IMR-90 (cell line): ENCODE results near the gene C12orf56. TPM values are rescaled to one million over a fixed set of nuclear protein-coding genes. Genes with fewer than 3 reads are reported as not detected.
"Not testable (repeated sequence)": the region's sequence is repeated elsewhere in the genome, so short reads cannot be mapped to it uniquely, and the experiment has no call there.

Experiments used
- ATAC-seq: fragments of 200-7000 bp; cut with Tn5 transposase; 2 replicates; pipeline ENCODE4 v1.9.1; 2020; ENCODE audit warnings: low read depth, mild to moderate bottlenecking, moderate library complexity
- BruUV-seq: library from RNA; stranded (reverse); fragments of 400-500 nt; replicated peaks from 2 replicates; lab custom pipeline; 2021; lab: Mats Ljungman, UMichigan
- CTCF ChIA-PET: fragments of 300-600 bp; formaldehyde crosslinking; extraction: SDS; loops from one replicate; lab custom pipeline; 2021; ENCODE audit warnings: antibody characterized with exemption; lab: Yijun Ruan, JAX
- POLR2A ChIA-PET: fragments of 300-600 bp; sonication (Branson Sonifier 250); formaldehyde crosslinking; loops from one replicate; lab custom pipeline; 2022; ENCODE audit warnings: antibody characterized with exemption; ENCODE audit not compliant: unreplicated experiment; lab: Charles Lee
- DNase-seq: peaks from one replicate; pipeline ENCODE4 v3.0.0; 2013
- H2AFZ ChIP-seq: replicated peaks from 2 replicates; pipeline ENCODE3; 2013; ENCODE audit warnings: low read length, mild to moderate bottlenecking; ENCODE audit not compliant: poor library complexity
- H2AK5ac ChIP-seq: 2 replicates; pipeline ENCODE4 v1.6.1; 2013; ENCODE audit warnings: low read depth, low read length, inconsistent platforms
- H2AK9ac ChIP-seq: replicated peaks from 2 replicates; pipeline ENCODE3; 2013; ENCODE audit warnings: mild to moderate bottlenecking, low read depth, low read length, moderate library complexity; ENCODE audit not compliant: poor library complexity
- H2BK120ac ChIP-seq: 2 replicates; pipeline ENCODE4 v1.6.1; 2013; ENCODE audit warnings: low read depth, low read length, inconsistent platforms
- H2BK15ac ChIP-seq: 3 replicates; pipeline ENCODE4 v1.6.1; 2013; ENCODE audit warnings: low read depth, low read length, inconsistent platforms
- H2BK20ac ChIP-seq: 2 replicates; pipeline ENCODE4 v1.6.1; 2013; ENCODE audit warnings: low read depth, mild to moderate bottlenecking, inconsistent platforms, low read length, moderate library complexity
- H2BK5ac ChIP-seq: 2 replicates; pipeline ENCODE4 v1.6.1; 2013; ENCODE audit warnings: mild to moderate bottlenecking, low read depth, low read length, inconsistent platforms; ENCODE audit not compliant: poor library complexity, severe bottlenecking
- H3K14ac ChIP-seq: replicated peaks from 2 replicates; pipeline ENCODE4 v1.6.1; 2013; ENCODE audit warnings: low read depth, low read length, inconsistent platforms
- H3K18ac ChIP-seq: 2 replicates; pipeline ENCODE4 v1.6.1; 2013; ENCODE audit warnings: low read depth, low read length, control low read depth
- H3K23ac ChIP-seq: 2 replicates; pipeline ENCODE4 v1.6.1; 2013; ENCODE audit warnings: low read depth, low read length, inconsistent platforms
- H3K27ac ChIP-seq: 2 replicates; pipeline ENCODE4 v1.5.1; 2013; ENCODE audit warnings: mild to moderate bottlenecking, control low read depth, low read length; ENCODE audit not compliant: insufficient read depth
- H3K27me3 ChIP-seq: 2 replicates; pipeline ENCODE4 v1.6.1; 2013; ENCODE audit warnings: low read length; ENCODE audit not compliant: control insufficient read depth, insufficient read depth
- H3K36me3 ChIP-seq: 2 replicates; pipeline ENCODE4 v1.6.1; 2013; ENCODE audit warnings: low read length, mixed read lengths; ENCODE audit not compliant: control insufficient read depth, insufficient read depth
- H3K4ac ChIP-seq: 2 replicates; pipeline ENCODE4 v1.6.1; 2013; ENCODE audit warnings: low read depth, low read length, inconsistent platforms
- H3K4me1 ChIP-seq: 2 replicates; pipeline ENCODE4 v1.6.1; 2013; ENCODE audit warnings: low read length, mixed read lengths; ENCODE audit not compliant: control insufficient read depth, insufficient read depth
- H3K4me2 ChIP-seq: 2 replicates; pipeline ENCODE4 v1.6.1; 2013; ENCODE audit warnings: low read depth, mild to moderate bottlenecking, control low read depth, low read length, moderate library complexity
- H3K4me3 ChIP-seq: 2 replicates; pipeline ENCODE4 v1.5.1; 2013; ENCODE audit warnings: low read depth, mild to moderate bottlenecking, control low read depth, low read length, moderate library complexity; ENCODE audit not compliant: insufficient read depth
- H3K56ac ChIP-seq: 2 replicates; pipeline ENCODE4 v1.6.1; 2013; ENCODE audit warnings: low read length, inconsistent platforms; ENCODE audit not compliant: insufficient read depth; ENCODE audit errors: extremely low read depth
- H3K79me1 ChIP-seq, 2 experiments: 2 replicates each; pipeline ENCODE4 v1.6.1; 2013; ENCODE audit warnings: low read length in 2 of 2, inconsistent platforms in 1 of 2, low read depth in 1 of 2
- H3K9ac ChIP-seq: 2 replicates; pipeline ENCODE4 v1.6.1; 2013; ENCODE audit warnings: low read depth, low read length, control low read depth
- H3K9me1 ChIP-seq: 2 replicates; pipeline ENCODE4 v1.6.1; 2013; ENCODE audit warnings: low read length, inconsistent platforms; ENCODE audit not compliant: insufficient read depth
- H3K9me3 ChIP-seq: 2 replicates; pipeline ENCODE4 v1.6.1; 2013; ENCODE audit warnings: low read length; ENCODE audit not compliant: control insufficient read depth, insufficient read depth
- H4K20me1 ChIP-seq: 2 replicates; pipeline ENCODE4 v1.6.1; 2013; ENCODE audit warnings: low read length, inconsistent platforms; ENCODE audit not compliant: insufficient read depth
- H4K5ac ChIP-seq: 2 replicates; pipeline ENCODE4 v1.6.1; 2013; ENCODE audit warnings: mild to moderate bottlenecking, low read depth, low read length, control low read depth
- H4K8ac ChIP-seq, 2 experiments: 2 replicates each; pipeline ENCODE4 v1.6.1; 2013; ENCODE audit warnings: low read depth in 2 of 2, low read length in 2 of 2, control low read depth in 1 of 2, inconsistent platforms in 1 of 2
- H4K91ac ChIP-seq: 2 replicates; pipeline ENCODE4 v1.6.1; 2013; ENCODE audit warnings: low read depth, low read length, inconsistent platforms; ENCODE audit not compliant: insufficient read depth
- WGBS, 2 experiments: methylation state at CpG; one replicate each; pipeline versions ENCODE4 v1.1.5 to v1.1.7; 2013; ENCODE audit warnings: missing lambda C conversion rate in 2 of 2; ENCODE audit not compliant: insufficient read length in 1 of 2; ENCODE audit errors: extremely low coverage in 2 of 2; 5-methylcytosine and 5-hydroxymethylcytosine counted together
- dilution Hi-C: fragments of 300-500 bp; cut with HindIII; formaldehyde crosslinking; loops from one replicate; pipeline ENCODE4 v1.14.3; 2018; ENCODE audit warnings: low sequenced_read_pairs; ENCODE audit not compliant: unreplicated experiment
- in situ Hi-C: fragments of 300-500 bp; cut with MboI; formaldehyde crosslinking; loops from 3 replicates; pipeline ENCODE4 v1.14.3; 2019; ENCODE audit warnings: low sequenced_read_pairs, inconsistent platforms, mixed read lengths
- intact Hi-C: fragments of 100-400 bp; cut with micrococcal nuclease; formaldehyde crosslinking; loops from 2 replicates; pipeline ENCODE4 v1.10.0; 2022
- polyA plus RNA-seq, 3 experiments: library from polyadenylated mRNA; depleted of rRNA; stranded (reverse); fragments of >200 nt; gene quantifications; 2 replicates each; pipeline ENCODE4 v1.2.3, GENCODE V29; 2012; ENCODE audit warnings: low replicate concordance in 1 of 3
- total RNA-seq: library from RNA; depleted of rRNA; stranded (reverse); fragments of >200 nt; gene quantifications from 2 replicates; pipeline ENCODE4 v1.2.3, GENCODE V29; 2012

C12orf56 gene
- total and polyA plus RNA-seq, 2 of the 4 experiments (the other 2 are of a cell fraction) = 0.09 TPM; not detected in 1

- H3K9me1 ChIP-seq, DNase-seq, H2AFZ ChIP-seq, POLR2A ChIA-PET, H3K23ac ChIP-seq, H3K36me3 ChIP-seq, H2AK5ac ChIP-seq, H2BK15ac ChIP-seq, H2BK120ac ChIP-seq, H3K4ac ChIP-seq, H2BK5ac ChIP-seq, H4K8ac ChIP-seq, ATAC-seq, BruUV-seq, H4K20me1 ChIP-seq, H3K9me3 ChIP-seq, H3K4me1 ChIP-seq, H3K14ac ChIP-seq, H4K91ac ChIP-seq, H3K4me2 ChIP-seq, H4K5ac ChIP-seq, H3K4me3 ChIP-seq, H2AK9ac ChIP-seq, H2BK20ac ChIP-seq, H3K56ac ChIP-seq, H3K27ac ChIP-seq, H3K79me1 ChIP-seq, H3K18ac ChIP-seq, H3K9ac ChIP-seq, H3K27me3 ChIP-seq, intact Hi-C loops, in situ Hi-C loops, CTCF ChIA-PET, dilution Hi-C loops: not testable (repeated sequence)
- 84% methylated on average over 12 of the region's 23 CpGs; no CpG with 5 or more reads in 1 of the 2 experiments for WGBS, 2 experiments
These were observed 70.9 kb downstream of the C12orf56 start for GRCh38 chr12:64319540-64320225.
